ENCODE results near the gene CDR2L.
A peak's percentile ranks its signal among the peaks of the same experiment; 100 is the strongest.
"Not testable (repeated sequence)": the region's sequence is repeated elsewhere in the genome, so short reads cannot be mapped to it uniquely, and the experiment has no call there.

Gene CDR2L

DNA sequence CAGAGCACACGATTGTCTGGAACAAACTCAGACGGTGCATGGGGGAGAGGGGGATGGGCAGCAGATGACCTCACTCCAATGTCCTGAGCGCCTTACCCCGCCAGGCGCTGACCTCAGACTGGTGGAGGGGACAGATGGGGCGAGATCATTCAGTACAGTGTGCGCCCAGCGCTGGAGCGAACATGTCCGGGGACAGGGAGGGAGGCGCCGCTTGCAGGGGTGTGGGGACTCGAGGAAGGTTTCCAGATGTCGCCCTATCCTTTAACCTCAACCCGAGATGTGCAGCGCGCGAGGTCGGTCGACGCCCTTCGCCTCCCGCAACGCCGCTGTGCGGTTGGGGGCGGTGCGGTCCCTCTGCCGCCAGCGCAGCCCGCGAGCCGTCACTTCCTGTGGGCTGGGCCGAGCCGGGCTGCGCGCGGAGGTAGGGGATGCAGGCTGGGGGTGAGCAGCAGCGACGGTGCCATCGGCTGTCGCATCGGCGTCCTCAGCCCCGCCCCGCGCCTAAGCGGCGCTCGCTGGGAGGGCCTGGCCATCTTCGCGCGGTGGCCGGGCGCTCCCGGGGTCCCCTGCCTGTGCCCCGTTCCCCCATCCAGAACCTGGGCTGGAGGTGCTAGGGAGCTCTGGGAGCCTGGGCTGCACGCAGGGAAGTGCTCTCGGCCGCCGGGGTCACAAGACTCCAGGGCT lies 5.3 kb upstream of the CDR2L start:
- DNase-seq = peak; percentile 93

DNA sequence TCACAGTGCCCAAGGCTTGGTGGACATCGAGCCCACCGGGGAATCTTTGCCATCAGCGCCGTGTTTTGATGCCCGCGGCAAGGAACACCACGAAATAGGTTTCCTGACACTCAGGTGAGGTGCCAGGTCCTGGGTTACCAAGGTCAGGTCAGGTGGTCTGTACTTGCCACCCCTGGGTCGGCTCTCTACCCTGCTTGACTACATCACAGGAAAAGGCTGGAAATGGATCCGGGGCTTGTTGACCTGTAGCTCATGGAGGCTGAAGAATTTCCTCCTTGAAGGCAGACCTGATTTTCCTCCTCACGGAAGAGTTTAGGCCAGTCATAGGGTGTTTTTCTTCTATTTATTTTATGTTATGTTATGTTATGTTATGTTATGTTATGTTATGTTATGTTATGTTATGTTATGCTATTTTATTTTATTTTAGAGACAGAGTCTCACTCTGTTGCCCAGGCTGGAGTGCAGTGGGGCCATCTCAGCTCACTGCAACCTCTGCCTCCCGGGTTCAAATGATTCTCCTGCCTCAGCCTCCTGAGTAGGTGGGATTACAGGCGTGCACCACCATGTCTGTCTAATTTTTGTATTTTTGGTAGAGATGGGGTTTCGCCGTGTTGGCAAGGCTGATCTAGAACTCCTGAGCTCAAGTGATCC lies 4.6 kb upstream of the CDR2L start:
- not testable (repeated sequence) for DNase-seq

DNA sequence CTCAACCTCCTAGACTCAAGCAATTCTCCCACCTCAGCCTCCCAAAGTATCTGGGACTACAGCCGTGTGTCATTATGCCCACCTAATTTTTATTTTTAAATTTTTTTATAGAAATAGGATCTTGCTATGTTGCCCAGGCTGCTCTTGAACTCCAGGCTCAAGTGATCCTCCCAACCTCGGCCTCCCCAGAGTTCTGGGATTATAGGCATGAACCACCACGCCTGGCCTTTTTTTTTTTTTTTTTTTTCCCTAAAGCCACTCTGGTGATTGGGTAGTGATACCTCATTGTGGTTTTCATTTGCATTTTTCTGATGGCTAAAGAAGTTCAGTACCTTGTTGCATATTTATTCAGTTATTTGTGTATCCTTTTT lies 1.2 kb upstream of the CDR2L start:
- no peak for DNase-seq

DNA sequence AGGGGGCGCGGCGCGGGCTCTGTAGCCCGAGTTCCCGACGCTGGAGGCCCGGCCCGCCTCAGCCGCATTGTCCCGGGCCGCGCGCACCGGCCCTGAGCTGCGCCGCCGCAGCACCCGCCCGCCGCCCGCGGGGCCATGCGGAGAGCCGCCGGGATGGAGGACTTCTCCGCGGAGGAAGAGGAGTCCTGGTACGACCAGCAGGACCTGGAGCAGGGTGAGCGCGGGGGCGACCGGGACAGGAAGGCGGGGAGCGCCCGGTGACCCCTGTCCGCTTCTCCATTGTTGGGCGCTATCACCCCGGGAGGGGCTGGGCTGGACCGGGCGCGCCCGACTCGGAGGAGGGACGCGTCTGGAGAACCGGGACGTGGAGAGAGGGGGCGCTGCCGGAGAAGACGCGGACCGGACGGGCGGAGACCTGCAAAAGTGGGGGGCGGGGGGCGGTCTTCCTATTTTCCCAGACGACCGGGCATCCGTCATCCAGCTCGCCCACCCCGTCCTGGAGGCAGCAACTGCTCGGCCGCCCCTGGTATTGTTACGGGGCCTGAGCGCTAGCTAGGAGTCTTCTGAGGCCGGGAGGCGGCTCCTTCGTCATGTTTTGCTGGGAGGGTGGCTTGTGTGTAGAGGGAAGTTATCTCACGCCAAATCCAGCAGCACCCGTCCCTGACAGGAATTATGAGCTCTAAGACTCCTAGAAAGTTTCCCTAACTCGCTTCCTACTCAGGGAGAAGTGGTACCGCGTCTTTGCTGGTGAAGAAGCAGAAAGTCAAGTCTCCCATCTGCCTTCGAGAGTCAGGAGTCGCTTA lies 678 bp downstream of the CDR2L start:
- peak; percentile 95 for DNase-seq

DNA sequence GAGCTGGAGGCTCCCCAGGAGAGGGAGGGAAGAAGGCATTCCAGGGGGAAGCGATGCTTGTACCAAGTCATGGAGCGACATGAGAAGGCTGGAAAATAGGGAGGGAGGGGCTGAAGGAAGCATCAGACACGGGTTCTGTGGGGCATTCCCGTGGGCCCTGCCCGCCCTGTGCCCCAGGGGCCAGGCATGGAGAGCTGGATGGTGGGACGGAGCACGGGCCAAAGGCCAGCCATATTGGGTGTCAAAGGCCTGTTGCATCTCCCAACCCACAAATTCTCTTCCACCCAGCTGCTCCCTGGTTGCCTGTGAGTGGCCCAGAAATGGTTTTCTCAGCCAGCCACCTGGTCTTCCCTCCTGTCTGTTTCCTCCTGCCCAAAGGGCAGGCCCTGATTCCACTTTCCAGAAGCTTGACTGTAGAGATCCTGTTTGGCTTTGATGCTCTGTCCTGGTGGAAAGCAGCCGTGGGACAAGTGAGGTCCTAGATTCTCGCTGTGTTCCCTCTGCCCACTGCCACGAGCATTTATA lies 3.2 kb downstream of the CDR2L start:
- DNase-seq = no peak

DNA sequence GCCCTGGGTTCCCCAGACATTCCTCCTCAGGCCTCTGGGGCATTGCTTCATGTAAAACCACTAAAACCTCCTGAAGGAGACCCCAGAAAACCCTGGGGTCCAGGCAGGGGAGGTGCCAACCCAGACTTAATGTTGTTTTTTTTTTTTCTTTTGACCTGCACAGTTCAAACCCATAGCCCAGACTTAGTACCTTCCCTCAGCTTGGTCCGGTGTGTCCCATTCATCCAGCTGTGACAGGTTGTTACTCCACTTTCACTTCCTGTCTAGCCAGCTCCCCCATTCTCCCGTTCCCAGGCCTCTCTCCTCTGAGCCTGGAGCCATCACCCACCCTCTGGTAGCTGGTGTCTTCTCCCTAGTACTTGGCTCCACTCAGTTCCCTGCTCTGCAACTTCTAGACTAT lies 4.8 kb downstream of the CDR2L start:
- DNase-seq = no peak

DNA sequence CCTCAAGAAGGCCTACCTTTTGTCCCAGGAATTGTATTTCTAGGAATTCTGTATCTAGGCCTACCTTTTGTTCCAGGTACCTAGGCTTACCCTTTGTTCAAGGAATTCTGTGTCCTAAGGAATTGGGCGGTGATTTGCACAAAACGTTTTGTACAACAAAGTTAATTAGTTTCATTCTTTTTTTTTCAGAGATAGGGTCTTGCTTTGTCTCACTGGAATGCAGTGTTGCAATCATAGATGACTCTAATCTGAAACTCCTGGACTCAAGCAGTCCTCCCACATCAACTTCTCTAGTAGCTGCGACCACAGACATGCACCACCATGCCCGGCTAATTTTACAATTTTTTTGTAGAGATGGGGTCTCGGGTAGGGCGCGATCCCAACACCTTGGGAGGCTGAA lies 7.0 kb downstream of the CDR2L start:
- DNase-seq = no peak

DNA sequence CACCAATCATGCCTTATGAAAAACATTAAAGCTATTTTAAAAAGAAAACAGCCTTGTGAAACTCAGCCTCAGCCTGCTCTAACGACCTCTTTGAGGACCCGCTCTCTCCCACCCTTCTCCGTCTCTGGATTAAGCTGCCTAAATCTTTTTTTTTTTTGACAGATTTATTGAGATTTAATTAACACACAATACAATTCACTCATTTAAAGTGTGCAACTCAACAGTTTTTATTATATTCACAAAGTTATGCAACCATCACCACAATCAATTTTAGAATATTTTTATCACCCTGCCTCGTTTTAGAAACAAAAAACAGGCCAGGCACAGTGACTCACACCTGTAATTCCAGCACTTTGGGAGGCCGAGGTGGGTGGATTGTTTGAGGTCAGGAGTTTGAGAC lies 8.4 kb downstream of the CDR2L start:
- DNase-seq = no peak

DNA sequence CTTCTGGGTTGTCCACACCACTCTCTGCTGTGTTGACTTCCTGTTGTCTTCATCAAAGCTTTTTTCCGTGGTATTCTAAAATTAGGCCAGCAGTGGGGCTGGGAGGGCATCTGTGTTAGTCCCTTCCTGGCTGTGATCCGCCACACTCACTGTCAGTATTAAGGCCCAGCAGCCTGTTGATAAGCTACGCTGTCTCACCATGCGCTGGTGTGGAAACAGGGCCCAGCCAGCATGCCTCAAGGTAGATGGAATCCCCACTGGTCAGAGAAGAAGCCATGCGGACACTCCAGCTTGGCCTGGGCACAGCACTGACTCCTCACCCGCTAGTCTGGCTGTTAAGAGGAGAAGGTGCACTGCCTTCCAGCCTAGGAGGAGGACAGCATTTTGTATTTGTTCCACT lies 11.4 kb downstream of the CDR2L start:
- no peak for DNase-seq

DNA sequence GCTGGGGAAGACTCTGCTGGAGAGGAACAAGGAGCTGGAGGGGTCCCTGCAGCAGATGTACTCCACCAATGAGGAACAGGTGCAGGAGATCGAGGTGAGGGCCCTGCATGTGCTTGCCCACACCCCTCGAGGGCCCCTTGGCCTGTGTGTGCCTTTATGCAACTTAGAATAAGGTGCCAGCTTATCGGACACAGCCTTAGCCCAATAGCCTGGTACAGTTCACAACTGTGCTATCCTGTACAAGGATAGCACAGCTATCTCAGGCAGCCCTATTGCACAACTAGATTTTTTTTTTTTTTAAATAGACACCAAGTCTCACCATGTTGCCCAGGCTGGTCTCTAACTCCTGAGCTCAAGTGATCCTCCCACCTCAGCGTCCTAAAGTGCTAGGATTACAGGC lies 12.1 kb downstream of the CDR2L start:
- no peak for DNase-seq

DNA sequence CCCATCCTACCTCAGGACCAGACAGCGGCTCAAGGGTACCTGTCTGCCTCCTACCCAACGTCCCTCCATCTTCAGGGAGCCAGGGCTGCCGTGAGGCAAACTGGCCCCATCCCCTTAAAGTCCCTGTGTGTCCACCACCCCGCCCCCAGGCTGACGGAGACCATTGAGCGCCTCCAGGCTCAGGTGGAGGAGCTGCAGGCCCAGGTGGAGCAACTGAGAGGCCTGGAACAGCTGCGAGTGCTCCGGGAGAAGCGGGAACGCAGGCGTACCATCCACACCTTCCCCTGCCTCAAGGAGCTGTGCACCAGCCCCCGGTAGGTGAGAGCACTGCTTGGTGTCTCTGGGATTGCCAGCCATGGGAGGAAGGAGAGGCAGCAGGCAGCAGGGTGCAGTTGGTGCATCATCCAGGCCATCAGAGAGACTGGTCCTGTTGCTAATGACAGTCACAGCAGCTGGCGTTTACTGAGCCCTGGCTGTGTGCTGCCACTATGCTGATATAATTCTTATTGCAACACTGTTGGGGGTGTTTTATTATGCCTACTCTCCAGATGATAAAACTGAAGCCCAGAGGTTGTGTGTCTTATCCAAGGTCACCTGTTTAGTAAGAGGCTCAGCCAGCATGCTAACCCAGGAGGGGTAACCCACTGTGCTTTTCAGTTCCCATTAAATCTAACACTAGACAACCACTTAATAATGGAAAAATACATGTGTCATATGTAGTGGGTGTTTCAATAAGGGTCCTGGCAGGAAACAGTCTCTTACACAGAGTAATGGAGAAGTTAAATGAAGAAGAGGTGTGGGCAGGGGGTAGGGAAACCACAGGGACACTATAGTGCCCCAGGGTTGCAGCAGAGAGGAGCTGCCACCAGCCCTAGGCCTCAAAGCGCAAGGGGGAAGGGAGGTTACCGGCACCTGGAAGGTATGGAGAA lies 14.7 kb downstream of the CDR2L start:
- no peak for DNase-seq

DNA sequence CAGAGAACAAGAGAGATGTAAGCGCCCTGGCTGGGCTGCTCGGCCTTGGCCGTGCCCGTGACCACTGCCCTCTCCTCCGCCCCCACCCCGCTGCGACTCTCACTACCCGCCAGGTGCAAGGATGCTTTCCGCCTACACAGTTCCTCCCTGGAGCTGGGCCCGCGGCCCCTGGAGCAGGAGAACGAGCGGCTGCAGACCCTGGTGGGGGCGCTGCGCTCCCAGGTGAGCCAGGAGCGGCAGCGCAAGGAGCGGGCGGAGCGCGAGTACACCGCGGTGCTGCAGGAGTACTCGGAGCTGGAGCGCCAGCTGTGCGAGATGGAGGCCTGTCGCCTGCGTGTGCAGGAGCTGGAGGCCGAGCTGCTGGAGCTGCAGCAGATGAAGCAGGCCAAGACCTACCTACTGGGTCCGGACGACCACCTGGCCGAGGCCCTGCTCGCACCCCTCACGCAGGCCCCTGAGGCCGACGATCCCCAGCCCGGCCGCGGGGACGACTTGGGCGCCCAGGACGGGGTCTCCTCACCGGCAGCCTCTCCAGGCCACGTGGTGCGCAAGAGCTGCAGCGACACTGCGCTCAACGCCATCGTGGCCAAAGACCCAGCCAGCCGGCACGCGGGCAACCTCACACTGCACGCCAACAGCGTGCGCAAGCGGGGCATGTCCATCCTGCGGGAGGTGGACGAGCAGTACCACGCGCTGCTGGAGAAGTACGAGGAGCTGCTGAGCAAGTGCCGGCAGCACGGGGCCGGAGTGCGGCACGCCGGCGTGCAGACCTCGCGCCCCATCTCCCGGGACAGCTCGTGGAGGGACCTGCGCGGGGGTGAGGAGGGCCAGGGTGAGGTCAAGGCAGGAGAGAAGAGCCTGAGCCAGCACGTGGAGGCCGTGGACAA lies 15.9 kb downstream of the CDR2L start:
- no peak for DNase-seq

DNA sequence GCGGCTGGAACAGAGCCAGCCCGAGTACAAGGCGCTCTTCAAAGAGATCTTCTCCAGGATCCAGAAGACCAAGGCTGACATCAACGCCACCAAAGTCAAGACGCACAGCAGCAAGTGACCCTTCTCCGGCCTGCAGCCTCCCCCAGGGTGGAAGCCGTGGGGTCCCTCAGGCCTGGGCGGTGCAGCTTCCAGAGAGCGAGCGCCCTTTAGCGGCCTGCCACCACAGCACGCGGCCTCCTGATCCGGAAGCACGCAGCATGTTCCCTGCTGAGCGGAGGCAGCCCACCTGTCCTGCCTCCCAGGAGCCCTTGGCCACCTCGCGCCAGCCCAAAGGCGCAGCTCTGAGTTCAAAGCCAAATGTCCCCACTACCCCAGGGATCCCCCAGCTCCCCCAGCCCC lies 16.5 kb downstream of the CDR2L start:
- DNase-seq = no peak

DNA sequence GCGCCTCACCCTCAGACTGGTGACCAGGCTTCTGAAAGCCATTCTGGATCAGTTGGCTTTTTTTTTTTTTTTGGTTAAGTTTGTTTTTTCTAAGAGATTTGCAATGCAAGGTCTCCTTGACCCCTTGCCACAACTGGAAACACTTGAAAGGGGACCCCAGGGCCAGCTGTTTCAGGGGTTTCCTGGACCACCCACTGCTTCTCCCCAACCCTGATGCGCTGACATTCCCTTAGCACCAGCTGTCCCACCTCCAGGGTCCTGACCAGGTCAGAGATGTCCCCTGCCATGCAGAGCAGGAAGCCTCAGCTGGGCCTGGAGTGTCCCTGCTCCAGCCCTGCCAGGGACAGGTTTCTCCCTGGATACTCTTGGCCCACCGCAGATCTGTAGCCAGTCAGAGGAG lies 16.9 kb downstream of the CDR2L start:
- no peak for DNase-seq

DNA sequence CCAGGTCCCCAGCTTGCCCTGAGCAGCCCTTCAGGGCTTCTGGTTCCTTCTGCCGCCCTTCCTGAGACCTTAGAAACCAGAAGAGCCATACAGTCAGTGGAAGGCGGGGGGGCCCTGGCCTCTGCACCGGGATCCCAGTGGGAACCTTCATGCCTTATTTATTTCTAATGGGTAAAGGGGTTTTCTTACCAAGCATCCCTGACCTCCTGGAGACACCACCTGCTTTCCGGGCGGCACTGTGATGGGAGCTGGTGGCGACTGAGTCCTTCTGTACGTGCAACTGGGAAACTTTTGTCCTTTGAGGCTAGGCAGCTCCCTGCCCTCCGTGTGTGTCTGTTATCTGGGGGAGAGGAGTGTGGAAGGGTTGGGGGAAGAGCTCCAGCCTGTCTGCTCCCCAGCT lies 17.9 kb downstream of the CDR2L start:
- no peak for DNase-seq

DNA sequence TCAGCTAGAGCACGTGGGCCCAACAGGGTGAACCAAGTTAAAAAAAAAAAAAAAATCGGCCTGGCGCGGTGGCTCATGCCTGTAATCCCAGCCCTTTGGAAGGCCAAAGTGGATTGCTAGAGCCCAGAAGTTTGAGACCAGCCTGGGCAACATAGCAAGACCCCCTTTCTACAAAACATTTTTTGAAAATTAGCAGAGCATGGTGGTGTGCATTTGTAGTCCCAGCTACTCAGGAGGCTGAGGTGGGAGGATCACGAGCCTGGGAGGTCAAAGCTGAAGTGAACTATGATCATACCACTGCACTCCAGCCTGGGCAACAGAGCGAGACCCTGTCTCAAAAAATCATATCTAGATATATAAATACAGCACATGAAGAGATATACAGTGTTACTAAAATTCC lies 18.7 kb downstream of the CDR2L start:
- not testable (repeated sequence) for DNase-seq

DNA sequence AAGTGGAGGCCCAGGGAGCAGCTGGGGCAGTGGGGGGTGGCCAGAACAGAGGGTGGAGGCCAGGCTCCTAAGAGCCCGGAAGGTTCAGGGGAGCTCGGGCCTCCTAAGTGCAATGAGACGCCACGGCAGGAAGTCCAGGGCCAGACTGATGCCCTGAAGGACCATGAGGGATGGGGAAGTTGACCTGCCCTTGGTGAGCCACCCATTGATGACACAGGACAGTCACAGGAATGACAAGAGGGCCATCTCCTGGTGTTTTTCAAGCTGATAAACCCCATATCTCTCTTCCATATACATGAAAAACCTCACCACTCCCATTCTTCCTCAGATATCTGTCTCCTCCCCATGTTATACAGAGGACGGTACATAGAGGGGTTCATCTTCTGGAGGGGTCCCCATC lies 19.2 kb downstream of the CDR2L start:
- no peak for DNase-seq

DNA sequence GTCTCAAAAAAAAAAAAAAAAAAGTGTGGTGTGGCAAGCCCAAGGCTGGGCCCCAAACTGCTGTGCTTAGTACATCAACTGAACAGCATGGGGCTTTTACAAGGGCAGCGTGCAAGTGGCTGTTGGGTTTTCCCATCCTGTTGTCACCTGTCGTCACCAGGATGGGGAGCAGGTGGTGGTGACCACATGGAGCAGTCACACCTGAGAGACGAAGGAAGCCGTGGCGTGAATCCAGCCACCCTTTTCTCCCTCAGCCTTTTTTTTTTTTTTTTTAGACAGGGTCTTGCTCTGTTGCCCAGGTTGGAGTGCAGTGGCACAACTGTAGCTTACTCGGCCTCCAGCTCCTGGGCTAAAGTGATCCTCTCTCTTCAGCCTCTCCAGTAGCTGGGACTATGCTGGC lies 20.9 kb downstream of the CDR2L start:
- no peak for DNase-seq

DNA sequence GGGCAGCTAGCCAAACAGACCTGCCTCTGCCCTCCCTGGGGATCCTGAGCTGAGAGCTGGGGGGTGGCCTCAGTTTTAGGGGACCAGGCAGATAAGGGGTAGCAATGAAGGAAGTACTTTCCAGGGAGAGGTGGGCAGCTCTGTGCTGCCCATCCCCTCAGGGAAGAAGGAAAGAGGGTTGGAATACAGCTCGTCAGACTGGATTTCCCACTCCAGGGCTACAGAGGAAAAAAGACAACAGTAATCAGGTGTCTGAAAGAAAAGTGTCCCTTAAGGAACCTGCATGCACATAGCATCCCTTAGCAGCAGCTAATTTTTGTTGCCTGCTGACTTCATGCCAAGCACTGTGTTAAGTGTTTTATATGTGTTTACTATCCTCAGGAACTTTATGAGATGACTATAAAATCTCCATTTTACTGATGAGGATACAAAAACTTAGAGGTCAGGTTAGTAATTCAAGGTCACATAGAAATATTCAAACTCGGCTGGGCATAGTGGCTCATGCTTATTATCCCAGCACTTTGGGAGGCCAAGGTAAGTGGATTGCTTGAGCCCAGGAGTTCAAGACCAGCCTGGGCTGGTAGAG lies 21.8 kb downstream of the CDR2L start:
- no peak for DNase-seq

DNA sequence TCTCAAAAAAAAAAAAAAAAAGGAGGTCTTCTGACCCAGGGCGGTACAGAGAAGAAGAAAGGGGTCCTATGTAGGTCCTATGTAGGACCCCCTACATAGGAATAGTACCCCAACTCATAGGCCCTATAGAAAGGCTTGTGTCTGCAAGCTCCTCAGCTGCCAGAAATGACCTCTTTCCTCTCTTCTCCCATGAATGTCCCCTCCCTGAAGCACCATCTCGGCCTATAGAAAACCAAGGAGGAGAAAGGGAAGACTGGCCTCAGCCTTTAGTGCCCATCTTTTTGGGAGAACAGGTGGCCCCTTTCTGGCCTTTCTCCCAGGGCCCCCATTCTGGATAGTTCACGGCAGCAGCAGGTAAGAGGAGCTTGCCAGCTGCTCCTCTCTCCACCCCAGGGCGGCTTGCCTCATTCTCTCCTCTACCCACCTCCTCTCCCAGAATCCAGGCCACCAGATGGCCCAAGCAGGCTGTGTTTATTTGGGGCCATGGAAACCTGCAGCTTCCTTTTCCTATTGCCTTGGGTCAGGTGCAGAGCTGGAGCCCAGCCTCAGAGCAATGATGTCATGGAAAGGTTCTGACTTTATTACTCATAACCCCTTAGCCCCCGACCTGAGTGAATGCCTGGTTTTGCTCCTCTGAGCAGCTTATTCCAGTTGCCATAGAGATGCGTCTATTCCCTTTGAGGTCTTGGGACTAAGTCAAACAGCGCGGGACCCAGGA lies 23.4 kb downstream of the CDR2L start:
- no peak for DNase-seq

Measured in right kidney (tissue), 1 donor.